ENCODE measurements around the gene IL15.
A peak's percentile ranks its signal among the peaks of the same experiment; 100 is the strongest.

The IL15 gene

DNA sequence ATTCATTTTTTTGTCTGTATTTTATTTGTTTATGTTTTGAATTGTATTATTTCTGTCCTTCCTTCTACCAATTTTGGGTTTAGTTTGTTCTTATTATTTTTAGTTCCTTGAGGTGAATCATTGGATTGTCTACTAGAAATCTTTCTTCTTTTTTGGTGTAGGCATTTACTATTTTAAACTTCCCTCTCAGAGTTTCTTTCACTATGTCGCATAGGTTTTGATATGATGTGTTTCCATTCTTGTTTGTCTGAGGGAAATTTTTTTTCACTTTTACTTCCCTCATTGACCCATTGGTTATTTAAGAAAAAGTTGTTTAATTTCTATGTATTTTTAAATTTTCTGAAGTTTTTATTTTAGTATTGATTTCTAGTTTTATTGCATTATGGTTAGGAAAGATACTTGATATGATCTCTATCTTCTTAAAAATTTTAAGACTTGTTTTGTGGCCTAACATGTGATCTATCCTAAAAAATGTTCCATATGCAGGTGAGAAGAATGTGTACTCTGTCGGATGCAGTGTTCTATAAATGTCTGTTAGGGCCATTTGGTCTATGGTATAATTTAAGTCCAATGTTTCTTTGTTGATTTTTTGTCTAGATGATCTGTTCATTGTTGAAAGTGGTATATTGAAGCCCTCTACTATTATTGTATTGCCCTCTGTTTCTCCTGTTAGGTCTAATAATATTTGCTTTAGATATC is 68.8 kb downstream of the IL15 start:
- peak; percentile 50 for DNase-seq (ENCODE audit: low spot score)
- no peak for TF ChIP-seq CTCF (IDR thresholded peaks at IDR 0.05; ENCODE audit: extremely low read depth, missing control alignments)

DNA sequence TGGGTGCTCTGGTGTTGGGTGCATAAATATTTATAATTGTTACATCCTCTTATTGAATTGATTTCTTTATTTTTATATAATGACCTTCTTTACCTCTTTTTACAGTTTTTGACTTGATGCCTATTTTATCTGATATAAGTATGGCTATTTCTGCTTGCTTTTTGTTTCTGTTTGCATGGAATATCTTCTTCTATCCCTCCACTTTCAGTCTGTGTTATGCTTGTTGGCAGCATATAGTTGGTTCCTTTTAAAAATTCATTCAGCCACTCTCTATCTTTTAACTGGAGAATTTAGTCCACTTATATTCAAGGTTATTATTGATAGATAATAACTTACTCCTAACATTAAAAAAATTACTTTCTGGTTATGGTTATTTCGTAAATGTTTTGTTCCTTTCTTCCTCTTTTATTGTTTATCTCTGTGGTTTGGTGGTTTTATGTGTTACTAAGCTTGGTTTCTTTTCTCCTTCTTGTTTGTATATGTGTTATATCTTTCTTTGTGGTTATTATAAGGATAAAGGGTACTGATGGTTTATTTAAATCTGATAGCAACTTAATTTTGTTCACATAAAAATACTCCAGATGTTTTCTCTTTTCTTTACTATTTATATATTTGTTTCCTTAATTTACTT is 69.5 kb downstream of the IL15 start:
- DNase-seq (ENCODE audit: low spot score): no peak
- no peak for TF ChIP-seq CTCF (IDR thresholded peaks at IDR 0.05; ENCODE audit: extremely low read depth, missing control alignments)

DNA sequence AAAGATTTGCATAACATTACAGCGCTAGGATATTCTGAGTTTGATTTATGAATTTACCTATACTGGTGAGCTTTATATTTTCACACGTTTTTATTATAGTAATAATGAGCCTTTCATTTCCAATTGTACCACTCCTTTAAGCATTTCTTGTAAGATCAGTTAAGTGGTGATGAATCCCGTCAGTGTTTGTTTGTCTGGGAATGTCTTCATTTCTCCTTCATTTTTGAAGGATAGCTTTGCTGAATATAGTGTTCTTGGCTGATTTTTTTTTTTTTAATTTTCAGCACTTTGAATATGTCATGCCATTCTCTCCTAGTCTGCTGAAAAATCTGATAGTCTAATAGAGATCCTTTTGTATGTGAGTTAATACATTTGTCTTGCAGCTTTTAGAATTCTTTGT is 70.1 kb downstream of the IL15 start:
- no peak for DNase-seq (ENCODE audit: low spot score)
- no peak for TF ChIP-seq CTCF (IDR thresholded peaks at IDR 0.05; ENCODE audit: extremely low read depth, missing control alignments)

GRCh38 chr4:141711211-141711610 is 74.8 kb downstream of the IL15 start:
- TF ChIP-seq CTCF (IDR thresholded peaks at IDR 0.05; ENCODE audit: extremely low read depth, missing control alignments): peak; percentile 34
- no peak for DNase-seq (ENCODE audit: low spot score)

DNA sequence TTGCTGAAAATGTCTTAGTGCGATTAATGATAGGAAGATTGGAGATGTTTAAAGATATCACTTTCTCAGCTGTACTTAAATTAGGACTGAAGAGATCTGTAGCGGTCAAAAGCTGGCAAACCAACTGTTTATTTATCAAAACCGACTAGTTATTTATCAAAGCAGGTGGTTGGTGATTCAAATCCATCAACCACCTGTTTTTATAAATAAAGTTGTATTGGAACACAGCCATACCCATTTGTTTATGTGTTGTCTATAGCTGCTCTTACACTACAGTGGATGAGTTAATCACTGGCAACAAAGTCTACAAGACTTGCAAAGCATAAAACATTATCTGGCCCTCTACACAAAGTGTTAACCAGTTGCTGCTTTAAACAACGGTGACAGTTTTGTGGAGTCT is 76.8 kb downstream of the IL15 start:
- TF ChIP-seq CTCF (IDR thresholded peaks at IDR 0.05; ENCODE audit: extremely low read depth, missing control alignments): no peak
- no peak for DNase-seq (ENCODE audit: low spot score)

GRCh38 chr4:141713771-141714445 is 77.5 kb downstream of the IL15 start:
- DNase-seq (ENCODE audit: low spot score): no peak
- TF ChIP-seq CTCF (IDR thresholded peaks at IDR 0.05; ENCODE audit: extremely low read depth, missing control alignments): no peak

- TF ChIP-seq CTCF (IDR thresholded peaks at IDR 0.05; ENCODE audit: extremely low read depth, missing control alignments): no peak
Observed at GRCh38 chr4:141719585-141719984, 83.2 kb downstream of the IL15 start.

More at GRCh38 chr4:141719585-141719984, 83.2 kb downstream of the IL15 start:
- no peak for DNase-seq (ENCODE audit: low spot score)
